ENCODE data around the gene NACA2. TPM values are rescaled to one million over a fixed set of nuclear protein-coding genes. Genes with fewer than 3 reads are reported as not detected.

Gene NACA2
- total and polyA plus RNA-seq, 4 donors: 0.08 to 0.32 TPM; not detected in 2

DNA sequence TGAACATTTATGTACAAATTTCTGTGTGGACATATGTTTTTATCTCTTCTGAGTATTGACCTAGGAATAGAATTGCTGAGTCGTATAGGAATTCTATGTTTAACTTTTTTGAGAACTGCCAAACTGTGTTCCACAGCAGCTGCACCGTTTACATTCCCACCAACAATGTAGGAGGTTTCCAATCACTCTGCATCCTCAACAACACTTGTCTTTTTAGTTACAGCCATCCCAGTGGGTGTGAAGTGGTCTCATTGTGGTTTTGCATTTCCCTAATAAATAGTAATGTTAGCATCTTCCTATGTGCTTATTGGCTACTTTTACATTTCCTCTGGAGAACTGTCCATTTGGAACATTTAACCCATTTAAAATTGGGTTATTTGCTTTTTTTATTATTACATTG lies 36.6 kb upstream of the NACA2 start (continued):
- no peak for TF ChIP-seq JUND (IDR thresholded peaks at IDR 0.05)
- no peak for TF ChIP-seq SP1 (IDR thresholded peaks at IDR 0.05)
- TF ChIP-seq RAD21 (IDR thresholded peaks at IDR 0.05): no peak
- TF ChIP-seq ZBTB33 (IDR thresholded peaks at IDR 0.05): no peak
- TF ChIP-seq, protein P1, sequence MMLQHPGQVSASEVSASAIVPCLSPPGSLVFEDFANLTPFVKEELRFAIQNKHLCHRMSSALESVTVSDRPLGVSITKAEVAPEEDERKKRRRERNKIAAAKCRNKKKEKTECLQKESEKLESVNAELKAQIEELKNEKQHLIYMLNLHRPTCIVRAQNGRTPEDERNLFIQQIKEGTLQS (IDR thresholded peaks at IDR 0.05): no peak
- TF ChIP-seq NR2F2 (IDR thresholded peaks at IDR 0.05): no peak

- TF ChIP-seq TAF1 (conservative IDR thresholded peaks at IDR 0.05): no peak
- no peaks in the 10 kb centered on the region for H3K9me3 ChIP-seq (ENCODE audit: control insufficient read depth in 4 of 4, low read length in 3 of 4)
- no peaks in the 10 kb centered on the region for H3K36me3 ChIP-seq (ENCODE audit: control insufficient read depth in 4 of 4, insufficient read depth in 3 of 4, low read depth in 1 of 4, low read length in 3 of 4)
- peaks cover 0 to 4% (median 4%) of the 10 kb centered on the region in 4 donors for H3K4me1 ChIP-seq (ENCODE audit: control insufficient read depth in 4 of 4, insufficient read depth in 4 of 4, low read length in 3 of 4)
- DNase-seq (ENCODE audit: low spot score): no peak
- H3K9ac ChIP-seq (ENCODE audit: low read depth in 1 of 2, low read length in 2 of 2): no peak overlapping the region
- no peak overlapping the region for H3K4me3 ChIP-seq (ENCODE audit: low read depth in 1 of 3, low read length in 3 of 3)
- H3K27ac ChIP-seq (ENCODE audit: low read depth in 1 of 2, low read length in 2 of 2): no peak overlapping the region
- no peaks in the 10 kb centered on the region for H3K27me3 ChIP-seq (ENCODE audit: control insufficient read depth in 4 of 4, insufficient read depth in 4 of 4, low read length in 3 of 4)
These were observed 36.1 kb upstream of the NACA2 start for GRCh38 chr17:61627125-61627524.

DNA sequence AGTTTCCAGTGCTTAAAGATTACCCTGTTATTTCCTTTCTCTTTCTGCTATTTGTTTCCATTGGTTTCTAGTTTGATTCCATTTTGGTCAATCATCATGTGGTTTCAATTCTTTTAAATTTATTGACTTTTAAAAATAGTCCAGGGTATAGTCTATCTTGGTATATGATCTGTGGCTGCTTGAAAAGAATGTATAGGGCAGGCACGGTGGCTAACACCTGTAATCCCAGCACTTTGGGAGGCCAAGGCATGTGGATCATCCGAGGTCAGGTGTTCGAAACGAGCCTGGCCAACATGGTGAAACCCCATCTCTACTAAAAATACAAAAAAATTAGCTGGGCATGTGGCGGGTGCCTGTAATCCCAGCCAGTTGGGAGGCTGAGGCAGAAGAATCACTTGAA lies 34.5 kb upstream of the NACA2 start:
- Histone ChIP-seq H3K27ac (ENCODE audit: low read depth in 1 of 2, low read length in 2 of 2) (no peak overlapping the region), H3K36me3 (ENCODE audit: control insufficient read depth in 4 of 4, insufficient read depth in 3 of 4, low read depth in 1 of 4, low read length in 3 of 4) (no peaks in the 10 kb centered on the region), H3K9ac (ENCODE audit: low read depth in 1 of 2, low read length in 2 of 2) (no peak overlapping the region), H3K4me3 (ENCODE audit: low read depth in 1 of 3, low read length in 3 of 3) (no peak overlapping the region), H3K27me3 (ENCODE audit: control insufficient read depth in 4 of 4, insufficient read depth in 4 of 4, low read length in 3 of 4) (no peaks in the 10 kb centered on the region), H3K9me3 (ENCODE audit: control insufficient read depth in 4 of 4, low read length in 3 of 4) (no peaks in the 10 kb centered on the region), H3K4me1 (ENCODE audit: control insufficient read depth in 4 of 4, insufficient read depth in 4 of 4, low read length in 3 of 4) (peaks cover 0 to 8% (median 4%) of the 10 kb centered on the region in 4 donors)
- WGBS: 95% methylated on average over 5 of the region's 5 CpGs
- TF ChIP-seq FOXA2 (IDR thresholded peaks at IDR 0.05): no peak
- no peak for TF ChIP-seq JUND (IDR thresholded peaks at IDR 0.05)
- no peak for TF ChIP-seq HNF4A (conservative IDR thresholded peaks at IDR 0.05)
- no peak for TF ChIP-seq EGR1 (IDR thresholded peaks at IDR 0.05; ENCODE audit: low read depth in 2 of 2)
- TF ChIP-seq MAX (IDR thresholded peaks at IDR 0.05): no peak
- no peak for DNase-seq (ENCODE audit: low spot score)

GRCh38 chr17:61624951-61625350 lies 33.9 kb upstream of the NACA2 start:
- no peak overlapping the region for H3K4me3 ChIP-seq (ENCODE audit: low read depth in 1 of 3, low read length in 3 of 3)
- WGBS: 42% methylated on average over 1 of the region's 1 CpG
- peaks cover 0 to 8% (median 4%) of the 10 kb centered on the region in 4 donors for H3K4me1 ChIP-seq (ENCODE audit: control insufficient read depth in 4 of 4, insufficient read depth in 4 of 4, low read length in 3 of 4)
- DNase-seq (ENCODE audit: low spot score): no peak
- no peaks in the 10 kb centered on the region for H3K27me3 ChIP-seq (ENCODE audit: control insufficient read depth in 4 of 4, insufficient read depth in 4 of 4, low read length in 3 of 4)
- no peaks in the 10 kb centered on the region for H3K36me3 ChIP-seq (ENCODE audit: control insufficient read depth in 4 of 4, insufficient read depth in 3 of 4, low read depth in 1 of 4, low read length in 3 of 4)
- H3K9me3 ChIP-seq (ENCODE audit: control insufficient read depth in 4 of 4, low read length in 3 of 4): no peaks in the 10 kb centered on the region
- H3K27ac ChIP-seq (ENCODE audit: low read depth in 1 of 2, low read length in 2 of 2): no peak overlapping the region
- TF ChIP-seq, protein P2, sequence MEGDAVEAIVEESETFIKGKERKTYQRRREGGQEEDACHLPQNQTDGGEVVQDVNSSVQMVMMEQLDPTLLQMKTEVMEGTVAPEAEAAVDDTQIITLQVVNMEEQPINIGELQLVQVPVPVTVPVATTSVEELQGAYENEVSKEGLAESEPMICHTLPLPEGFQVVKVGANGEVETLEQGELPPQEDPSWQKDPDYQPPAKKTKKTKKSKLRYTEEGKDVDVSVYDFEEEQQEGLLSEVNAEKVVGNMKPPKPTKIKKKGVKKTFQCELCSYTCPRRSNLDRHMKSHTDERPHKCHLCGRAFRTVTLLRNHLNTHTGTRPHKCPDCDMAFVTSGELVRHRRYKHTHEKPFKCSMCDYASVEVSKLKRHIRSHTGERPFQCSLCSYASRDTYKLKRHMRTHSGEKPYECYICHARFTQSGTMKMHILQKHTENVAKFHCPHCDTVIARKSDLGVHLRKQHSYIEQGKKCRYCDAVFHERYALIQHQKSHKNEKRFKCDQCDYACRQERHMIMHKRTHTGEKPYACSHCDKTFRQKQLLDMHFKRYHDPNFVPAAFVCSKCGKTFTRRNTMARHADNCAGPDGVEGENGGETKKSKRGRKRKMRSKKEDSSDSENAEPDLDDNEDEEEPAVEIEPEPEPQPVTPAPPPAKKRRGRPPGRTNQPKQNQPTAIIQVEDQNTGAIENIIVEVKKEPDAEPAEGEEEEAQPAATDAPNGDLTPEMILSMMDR (IDR thresholded peaks at IDR 0.05; ENCODE audit: low read depth, low read length, missing input control): no peak
- no peak for TF ChIP-seq ZBTB33 (IDR thresholded peaks at IDR 0.05)
- no peak for TF ChIP-seq TAF1 (conservative IDR thresholded peaks at IDR 0.05)
- TF ChIP-seq YY1 (IDR thresholded peaks at IDR 0.05): no peak
- TF ChIP-seq FOXA2 (IDR thresholded peaks at IDR 0.05): no peak
- no peak for TF ChIP-seq HNF4G (IDR thresholded peaks at IDR 0.05)
- no peak for TF ChIP-seq SP1 (IDR thresholded peaks at IDR 0.05)
- no peak overlapping the region for H3K9ac ChIP-seq (ENCODE audit: low read depth in 1 of 2, low read length in 2 of 2)
